Pons (tissue), 1 donor: ENCODE measurements around the gene INPP1.
A peak's percentile ranks its signal among the peaks of the same experiment; 100 is the strongest.

Experiments
- DNase-seq: peaks from one replicate; pipeline ENCODE4 v3.0.0-alpha.2; 2016; ENCODE audit warnings: low spot score

INPP1 gene

GRCh38 chr2:190362894-190363293 is 19.5 kb downstream of the INPP1 start:
- DNase-seq: no peak

- DNase-seq: no peak
Measured at GRCh38 chr2:190365499-190366204, 22.3 kb downstream of the INPP1 start.

GRCh38 chr2:190366248-190366753 is 22.9 kb downstream of the INPP1 start:
- DNase-seq: no peak

- DNase-seq: no peak
Measured at GRCh38 chr2:190367091-190367490, 23.7 kb downstream of the INPP1 start.

- DNase-seq: no peak
Measured at GRCh38 chr2:190369635-190370034, 26.2 kb downstream of the INPP1 start.

GRCh38 chr2:190376083-190376482 is 32.7 kb downstream of the INPP1 start:
- DNase-seq: no peak

GRCh38 chr2:190376591-190377245 is 33.3 kb downstream of the INPP1 start:
- no peak for DNase-seq

- no peak for DNase-seq
Measured at GRCh38 chr2:190378880-190379237, 35.5 kb downstream of the INPP1 start.

GRCh38 chr2:190379249-190379964 is 36.0 kb downstream of the INPP1 start:
- no peak for DNase-seq

- DNase-seq: no peak
Measured at GRCh38 chr2:190380962-190381412, 37.6 kb downstream of the INPP1 start.

GRCh38 chr2:190382851-190383250 is 39.5 kb downstream of the INPP1 start:
- DNase-seq: peak; percentile 71

- no peak for DNase-seq
Measured at GRCh38 chr2:190387422-190387821, 44.0 kb downstream of the INPP1 start.

- DNase-seq: no peak
Measured at GRCh38 chr2:190396271-190396670, 52.9 kb downstream of the INPP1 start.

- no peak for DNase-seq
Measured at GRCh38 chr2:190402986-190403603, 59.7 kb downstream of the INPP1 start.

- DNase-seq: no peak
Measured at GRCh38 chr2:190404487-190404886, 61.1 kb downstream of the INPP1 start.

- DNase-seq: no peak
Measured at GRCh38 chr2:190405070-190405469, 61.7 kb downstream of the INPP1 start.

GRCh38 chr2:190405995-190406394 is 62.6 kb downstream of the INPP1 start:
- DNase-seq: no peak

- DNase-seq: no peak
Measured at GRCh38 chr2:190406805-190407204, 63.4 kb downstream of the INPP1 start.

- DNase-seq: peak; percentile 68
Measured at GRCh38 chr2:190407246-190407661, 63.9 kb downstream of the INPP1 start.

GRCh38 chr2:190407662-190408537 is 64.5 kb downstream of the INPP1 start, which contains the start of gene MFSD6:
TSS of gene MFSD6 (plus strand) at chr2:190408355. CDS start at chr2:190436030, 27,675 bp downstream.
- no peak for DNase-seq
